Fibroblast of villous mesenchyme (primary cell): ENCODE data around the gene TMF1. TPM values are rescaled to one million over a fixed set of nuclear protein-coding genes. Genes with fewer than 3 reads are reported as not detected.

Experiments used
- DNase-seq: peaks from one replicate; pipeline ENCODE4 v3.0.0-alpha.2; 2010; ENCODE audit warnings: low read depth
- H3K4me3 ChIP-seq: 2 replicates; pipeline ENCODE4 v1.5.1; 2011; ENCODE audit warnings: low read depth, mild to moderate bottlenecking, low read length
- total RNA-seq: library from RNA; depleted of rRNA; stranded (reverse); fragments of >200 nt; gene quantifications from 2 replicates; pipeline ENCODE4 v1.2.3, GENCODE V29; 2012
- TF ChIP-seq, protein P1 (sequence below): IDR thresholded peaks from 2 replicates; pipeline ENCODE4 v1.5.1; 2012; ENCODE audit warnings: low read depth, mild to moderate bottlenecking, low read length; ENCODE audit not compliant: insufficient read depth

Gene TMF1, protein sequence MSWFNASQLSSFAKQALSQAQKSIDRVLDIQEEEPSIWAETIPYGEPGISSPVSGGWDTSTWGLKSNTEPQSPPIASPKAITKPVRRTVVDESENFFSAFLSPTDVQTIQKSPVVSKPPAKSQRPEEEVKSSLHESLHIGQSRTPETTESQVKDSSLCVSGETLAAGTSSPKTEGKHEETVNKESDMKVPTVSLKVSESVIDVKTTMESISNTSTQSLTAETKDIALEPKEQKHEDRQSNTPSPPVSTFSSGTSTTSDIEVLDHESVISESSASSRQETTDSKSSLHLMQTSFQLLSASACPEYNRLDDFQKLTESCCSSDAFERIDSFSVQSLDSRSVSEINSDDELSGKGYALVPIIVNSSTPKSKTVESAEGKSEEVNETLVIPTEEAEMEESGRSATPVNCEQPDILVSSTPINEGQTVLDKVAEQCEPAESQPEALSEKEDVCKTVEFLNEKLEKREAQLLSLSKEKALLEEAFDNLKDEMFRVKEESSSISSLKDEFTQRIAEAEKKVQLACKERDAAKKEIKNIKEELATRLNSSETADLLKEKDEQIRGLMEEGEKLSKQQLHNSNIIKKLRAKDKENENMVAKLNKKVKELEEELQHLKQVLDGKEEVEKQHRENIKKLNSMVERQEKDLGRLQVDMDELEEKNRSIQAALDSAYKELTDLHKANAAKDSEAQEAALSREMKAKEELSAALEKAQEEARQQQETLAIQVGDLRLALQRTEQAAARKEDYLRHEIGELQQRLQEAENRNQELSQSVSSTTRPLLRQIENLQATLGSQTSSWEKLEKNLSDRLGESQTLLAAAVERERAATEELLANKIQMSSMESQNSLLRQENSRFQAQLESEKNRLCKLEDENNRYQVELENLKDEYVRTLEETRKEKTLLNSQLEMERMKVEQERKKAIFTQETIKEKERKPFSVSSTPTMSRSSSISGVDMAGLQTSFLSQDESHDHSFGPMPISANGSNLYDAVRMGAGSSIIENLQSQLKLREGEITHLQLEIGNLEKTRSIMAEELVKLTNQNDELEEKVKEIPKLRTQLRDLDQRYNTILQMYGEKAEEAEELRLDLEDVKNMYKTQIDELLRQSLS
- 45.1 and 49.2 TPM in 2 replicates for total RNA-seq

DNA sequence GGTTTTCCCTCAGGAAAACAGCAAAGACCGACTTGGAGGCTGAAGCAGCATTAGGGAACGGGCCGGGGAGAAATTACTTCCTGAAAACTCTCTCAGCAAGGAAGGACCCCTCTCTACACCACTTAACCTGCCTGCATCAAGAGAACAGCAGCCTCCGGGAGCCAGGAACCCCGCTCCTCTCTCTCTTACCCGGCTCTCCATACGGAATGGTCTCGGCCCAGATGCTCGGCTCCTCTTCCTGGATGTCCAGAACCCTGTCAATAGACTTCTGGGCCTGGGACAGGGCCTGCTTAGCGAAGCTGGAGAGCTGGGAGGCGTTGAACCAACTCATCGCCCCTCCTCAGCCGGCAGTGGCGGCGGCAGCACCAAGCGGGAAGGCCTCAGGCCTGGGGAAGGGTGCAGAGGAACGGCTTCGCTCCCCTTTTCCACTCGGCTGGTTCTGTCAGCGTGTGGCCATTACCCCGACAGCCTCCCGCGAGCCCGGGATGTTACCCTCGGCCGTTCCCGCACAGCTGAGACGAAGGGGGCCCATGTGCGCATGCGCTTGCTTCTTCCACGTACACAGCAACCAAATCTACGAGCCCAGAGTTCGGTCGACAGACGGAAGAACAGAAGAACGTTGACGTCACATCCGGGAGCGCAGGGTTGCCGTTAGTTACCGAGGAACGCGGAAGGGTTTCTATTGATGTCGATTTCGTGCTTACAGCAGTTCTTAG is at the start of gene TMF1:
TMF1 (minus strand) TSS at position 578 of the 716 bp plus-strand sequence; CDS start at position 331, 247 bp downstream.
- TF ChIP-seq, protein P1, sequence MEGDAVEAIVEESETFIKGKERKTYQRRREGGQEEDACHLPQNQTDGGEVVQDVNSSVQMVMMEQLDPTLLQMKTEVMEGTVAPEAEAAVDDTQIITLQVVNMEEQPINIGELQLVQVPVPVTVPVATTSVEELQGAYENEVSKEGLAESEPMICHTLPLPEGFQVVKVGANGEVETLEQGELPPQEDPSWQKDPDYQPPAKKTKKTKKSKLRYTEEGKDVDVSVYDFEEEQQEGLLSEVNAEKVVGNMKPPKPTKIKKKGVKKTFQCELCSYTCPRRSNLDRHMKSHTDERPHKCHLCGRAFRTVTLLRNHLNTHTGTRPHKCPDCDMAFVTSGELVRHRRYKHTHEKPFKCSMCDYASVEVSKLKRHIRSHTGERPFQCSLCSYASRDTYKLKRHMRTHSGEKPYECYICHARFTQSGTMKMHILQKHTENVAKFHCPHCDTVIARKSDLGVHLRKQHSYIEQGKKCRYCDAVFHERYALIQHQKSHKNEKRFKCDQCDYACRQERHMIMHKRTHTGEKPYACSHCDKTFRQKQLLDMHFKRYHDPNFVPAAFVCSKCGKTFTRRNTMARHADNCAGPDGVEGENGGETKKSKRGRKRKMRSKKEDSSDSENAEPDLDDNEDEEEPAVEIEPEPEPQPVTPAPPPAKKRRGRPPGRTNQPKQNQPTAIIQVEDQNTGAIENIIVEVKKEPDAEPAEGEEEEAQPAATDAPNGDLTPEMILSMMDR: no peak
- DNase-seq: peak; percentile 99
- peak within 1 kb of the TSS; percentile 75 for H3K4me3 ChIP-seq

DNA sequence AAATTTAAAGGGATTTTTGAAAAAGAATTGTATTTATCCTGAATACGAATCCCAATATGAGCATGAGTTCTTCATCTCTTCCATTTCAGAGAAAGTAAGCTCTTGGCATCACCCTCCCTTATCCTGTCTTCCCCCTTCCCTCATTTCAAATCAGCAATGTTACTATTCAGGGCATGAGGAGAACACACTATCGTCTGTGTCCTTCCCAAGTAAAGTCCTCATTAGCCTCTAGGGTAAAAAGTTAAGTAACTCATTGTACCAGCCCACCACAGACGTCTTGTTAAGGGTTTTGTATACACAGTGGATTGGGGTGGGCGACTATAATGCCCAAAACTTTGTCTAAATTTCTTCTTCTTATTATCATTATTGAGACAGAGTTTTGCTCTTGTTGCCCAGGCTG is 47.4 kb upstream of the TMF1 start:
- TF ChIP-seq, protein P1: no peak
- H3K4me3 ChIP-seq: no peak overlapping the region
- no peak for DNase-seq

DNA sequence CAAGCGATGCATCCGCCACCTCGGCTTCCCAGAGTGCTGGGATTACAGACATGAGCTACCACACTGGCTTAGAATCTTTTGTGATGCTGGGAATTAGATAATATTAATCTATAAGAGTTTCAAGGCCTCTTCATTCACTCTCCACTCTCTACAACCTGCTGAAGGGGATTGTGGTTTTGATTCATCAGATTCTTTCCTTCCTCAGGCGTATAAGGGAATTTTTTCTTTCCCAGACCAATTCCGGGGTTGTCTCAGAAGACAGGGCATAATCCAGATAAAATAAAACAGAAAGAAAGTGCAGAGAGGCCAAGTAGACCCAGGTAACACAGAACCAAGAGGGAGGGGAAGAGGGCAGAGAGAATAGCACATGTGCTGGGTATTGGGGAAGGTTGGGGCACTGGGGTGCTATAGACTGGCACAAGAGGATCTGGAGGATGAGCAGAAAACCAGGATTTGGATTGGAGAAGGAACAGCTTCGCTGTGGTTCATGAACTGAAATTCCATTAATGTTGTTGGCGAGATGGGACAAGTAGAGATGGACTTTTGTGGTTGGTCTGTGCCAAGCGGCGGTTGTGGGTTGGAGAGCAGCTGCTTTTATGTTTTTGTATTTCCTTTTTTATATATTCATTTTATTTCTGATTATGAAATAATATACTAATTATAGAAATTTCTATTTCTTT is 45.4 kb upstream of the TMF1 start:
- TF ChIP-seq, protein P1: no peak
- H3K4me3 ChIP-seq: no peak overlapping the region
- no peak for DNase-seq

DNA sequence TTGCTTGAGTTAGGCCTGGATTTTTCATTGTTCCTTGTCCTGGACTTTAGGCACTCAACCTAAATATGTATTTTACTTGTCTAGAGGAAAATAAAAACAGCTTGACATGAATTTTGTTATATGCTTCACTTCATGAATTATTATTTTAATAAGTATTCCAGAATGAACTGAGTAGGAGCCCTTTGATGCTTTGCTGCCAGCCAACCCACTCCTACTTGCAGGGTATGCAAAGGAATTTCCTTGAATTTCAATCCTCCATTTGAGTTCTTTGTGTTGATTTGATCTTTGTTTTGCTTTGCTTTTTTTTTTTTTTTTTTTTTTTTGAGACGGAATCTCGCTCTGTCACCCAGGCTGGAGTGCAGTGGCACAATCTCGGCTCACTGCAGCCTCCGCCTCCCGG is 44.2 kb upstream of the TMF1 start:
- DNase-seq: no peak
- H3K4me3 ChIP-seq: no peak overlapping the region
- TF ChIP-seq, protein P1: no peak

DNA sequence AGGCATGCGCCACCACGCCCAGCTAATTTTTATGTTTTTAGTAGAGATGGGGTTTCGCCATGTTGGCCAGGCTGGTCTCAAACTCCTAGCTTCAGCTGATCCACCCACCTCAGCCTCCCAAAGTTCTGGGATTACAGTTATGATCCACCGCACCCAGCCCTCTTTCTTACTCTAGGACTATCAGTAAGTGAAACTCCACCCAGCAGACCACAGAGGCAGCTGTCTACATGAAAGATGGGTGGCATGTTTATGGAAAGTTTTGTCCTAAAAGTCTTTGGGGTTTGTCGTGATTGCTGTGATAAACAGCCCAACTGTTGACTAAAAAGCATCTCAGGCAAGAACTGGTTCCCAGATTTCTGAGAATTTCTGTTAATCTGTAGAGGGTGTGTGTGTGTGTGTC is 43.5 kb upstream of the TMF1 start:
- TF ChIP-seq, protein P1: no peak
- no peak overlapping the region for H3K4me3 ChIP-seq
- DNase-seq: peak; percentile 54
